ENCODE data around the gene CCDC40. TPM values are rescaled to one million over a fixed set of nuclear protein-coding genes. Genes with fewer than 3 reads are reported as not detected.

The CCDC40 gene
- total and polyA plus RNA-seq, 2 of the 13 experiments (the other 11 are each of a cell fraction or from before 2014, with no cell fraction given), result 4.1 to 5.5 TPM

DNA sequence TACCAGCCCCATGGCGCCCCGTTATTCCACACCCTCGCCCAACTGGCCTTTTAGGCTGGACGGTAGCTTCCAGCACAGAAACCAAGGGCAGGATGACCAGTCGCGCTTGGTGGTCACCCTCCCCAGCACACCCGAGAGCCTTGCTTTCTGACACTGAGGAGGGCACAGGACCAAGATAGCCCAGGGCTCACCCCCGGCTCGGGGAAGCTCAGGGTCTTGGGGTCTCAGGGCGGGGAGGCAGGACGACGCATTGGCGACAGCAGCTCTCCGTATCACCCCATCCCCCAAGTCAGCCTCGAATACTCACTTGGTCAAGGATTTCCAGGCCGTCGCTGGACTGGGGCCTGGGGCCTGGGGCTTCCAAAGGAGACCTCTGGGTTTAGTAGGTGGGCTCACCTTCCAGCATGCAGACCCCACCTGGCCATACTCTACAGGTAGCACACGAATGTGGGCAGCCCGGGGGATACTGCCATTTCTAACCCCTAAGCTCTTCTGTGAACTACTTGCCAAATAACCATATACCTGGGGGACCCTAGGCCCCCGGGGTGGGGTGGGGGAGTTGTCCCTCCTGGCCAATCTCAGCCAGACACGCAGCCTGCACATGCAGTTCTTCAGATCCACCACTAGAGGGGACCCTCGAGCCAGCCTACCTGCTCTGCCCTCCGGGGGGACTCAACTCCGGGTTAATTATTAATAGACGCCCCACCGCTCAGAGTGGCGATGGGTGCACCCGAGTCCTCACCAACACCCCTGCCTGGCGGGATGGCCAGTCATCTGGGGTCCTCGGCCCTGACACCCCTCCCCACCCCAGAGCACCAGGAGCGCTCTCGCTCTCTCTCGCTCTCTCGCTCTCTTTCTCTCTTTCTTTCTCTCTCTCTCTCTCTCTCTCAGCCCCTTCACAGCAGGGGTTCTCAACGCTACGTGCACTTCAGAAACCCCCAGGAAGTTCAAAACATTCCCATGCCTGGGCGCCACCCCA is 30.8 kb upstream of the CCDC40 start (continued):
- TF ChIP-seq JARID2 (CRISPR knock-in tag; IDR thresholded peaks at IDR 0.05; ENCODE audit: insufficient replicate concordance) (no peak), BCL3 (CRISPR knock-in tag; IDR thresholded peaks at IDR 0.05) (no peak), ZNF607 (CRISPR knock-in tag; IDR thresholded peaks at IDR 0.05; ENCODE audit: borderline replicate concordance) (no peak), ZEB1 (IDR thresholded peaks at IDR 0.05; ENCODE audit: insufficient replicate concordance, low read depth) (no peak), ZNF354B (CRISPR knock-in tag; IDR thresholded peaks at IDR 0.05) (no peak), TFE3 (CRISPR knock-in tag; IDR thresholded peaks at IDR 0.05) (0 out of 2 replicates have a peak, but pooled peaks have one; percentile 46), ZBTB46 (CRISPR knock-in tag; IDR thresholded peaks at IDR 0.05; ENCODE audit: borderline replicate concordance) (no peak), SNAPC2 (CRISPR knock-in tag; IDR thresholded peaks at IDR 0.05) (no peak), NFE2 (CRISPR knock-in tag; IDR thresholded peaks at IDR 0.05) (no peak), ZNF430 (CRISPR knock-in tag; IDR thresholded peaks at IDR 0.05) (no peak), TGIF2 (CRISPR knock-in tag; IDR thresholded peaks at IDR 0.05) (no peak), NFIC (IDR thresholded peaks at IDR 0.05; ENCODE audit: low read length) (no peak), DNMT3B (CRISPR knock-in tag; conservative IDR thresholded peaks at IDR 0.05) (no peak), MZF1 (CRISPR knock-in tag; IDR thresholded peaks at IDR 0.05; ENCODE audit: borderline replicate concordance) (no peak), ZSCAN25 (CRISPR knock-in tag; IDR thresholded peaks at IDR 0.05) (peak; percentile 86), ZBTB38 (CRISPR knock-in tag; IDR thresholded peaks at IDR 0.05) (peak; percentile 16; the same call in 1 of the 2 replicates), FOXA3 (CRISPR knock-in tag; IDR thresholded peaks at IDR 0.05) (peak; percentile 32; the same call in 1 of the 2 replicates), GZF1 (CRISPR knock-in tag; IDR thresholded peaks at IDR 0.05) (no peak), HMGA1 (CRISPR knock-in tag; conservative IDR thresholded peaks at IDR 0.05) (no peak), HNRNPK (IDR thresholded peaks at IDR 0.05; ENCODE audit: low read depth, low read length, poor library complexity, severe bottlenecking) (no peak)
- TF ChIP-seq, protein P1, sequence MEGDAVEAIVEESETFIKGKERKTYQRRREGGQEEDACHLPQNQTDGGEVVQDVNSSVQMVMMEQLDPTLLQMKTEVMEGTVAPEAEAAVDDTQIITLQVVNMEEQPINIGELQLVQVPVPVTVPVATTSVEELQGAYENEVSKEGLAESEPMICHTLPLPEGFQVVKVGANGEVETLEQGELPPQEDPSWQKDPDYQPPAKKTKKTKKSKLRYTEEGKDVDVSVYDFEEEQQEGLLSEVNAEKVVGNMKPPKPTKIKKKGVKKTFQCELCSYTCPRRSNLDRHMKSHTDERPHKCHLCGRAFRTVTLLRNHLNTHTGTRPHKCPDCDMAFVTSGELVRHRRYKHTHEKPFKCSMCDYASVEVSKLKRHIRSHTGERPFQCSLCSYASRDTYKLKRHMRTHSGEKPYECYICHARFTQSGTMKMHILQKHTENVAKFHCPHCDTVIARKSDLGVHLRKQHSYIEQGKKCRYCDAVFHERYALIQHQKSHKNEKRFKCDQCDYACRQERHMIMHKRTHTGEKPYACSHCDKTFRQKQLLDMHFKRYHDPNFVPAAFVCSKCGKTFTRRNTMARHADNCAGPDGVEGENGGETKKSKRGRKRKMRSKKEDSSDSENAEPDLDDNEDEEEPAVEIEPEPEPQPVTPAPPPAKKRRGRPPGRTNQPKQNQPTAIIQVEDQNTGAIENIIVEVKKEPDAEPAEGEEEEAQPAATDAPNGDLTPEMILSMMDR (CRISPR knock-in tag; IDR thresholded peaks at IDR 0.05), result peak; percentile 97
- TF ChIP-seq, protein P2, sequence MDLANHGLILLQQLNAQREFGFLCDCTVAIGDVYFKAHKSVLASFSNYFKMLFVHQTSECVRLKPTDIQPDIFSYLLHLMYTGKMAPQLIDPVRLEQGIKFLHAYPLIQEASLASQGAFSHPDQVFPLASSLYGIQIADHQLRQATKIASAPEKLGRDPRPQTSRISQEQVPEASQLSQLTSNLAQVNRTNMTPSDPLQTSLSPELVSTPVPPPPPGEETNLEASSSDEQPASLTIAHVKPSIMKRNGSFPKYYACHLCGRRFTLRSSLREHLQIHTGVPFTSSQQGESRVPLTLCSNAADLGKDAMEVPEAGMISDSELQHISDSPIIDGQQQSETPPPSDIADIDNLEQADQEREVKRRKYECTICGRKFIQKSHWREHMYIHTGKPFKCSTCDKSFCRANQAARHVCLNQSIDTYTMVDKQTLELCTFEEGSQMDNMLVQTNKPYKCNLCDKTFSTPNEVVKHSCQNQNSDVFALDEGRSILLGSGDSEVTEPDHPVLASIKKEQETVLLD (CRISPR knock-in tag; IDR thresholded peaks at IDR 0.05; ENCODE audit: low read depth), result no peak
